ENCODE results near the gene PRKAB2.
"Not testable (repeated sequence)": the region's sequence is repeated elsewhere in the genome, so short reads cannot be mapped to it uniquely, and the experiment has no call there.

The PRKAB2 gene

DNA sequence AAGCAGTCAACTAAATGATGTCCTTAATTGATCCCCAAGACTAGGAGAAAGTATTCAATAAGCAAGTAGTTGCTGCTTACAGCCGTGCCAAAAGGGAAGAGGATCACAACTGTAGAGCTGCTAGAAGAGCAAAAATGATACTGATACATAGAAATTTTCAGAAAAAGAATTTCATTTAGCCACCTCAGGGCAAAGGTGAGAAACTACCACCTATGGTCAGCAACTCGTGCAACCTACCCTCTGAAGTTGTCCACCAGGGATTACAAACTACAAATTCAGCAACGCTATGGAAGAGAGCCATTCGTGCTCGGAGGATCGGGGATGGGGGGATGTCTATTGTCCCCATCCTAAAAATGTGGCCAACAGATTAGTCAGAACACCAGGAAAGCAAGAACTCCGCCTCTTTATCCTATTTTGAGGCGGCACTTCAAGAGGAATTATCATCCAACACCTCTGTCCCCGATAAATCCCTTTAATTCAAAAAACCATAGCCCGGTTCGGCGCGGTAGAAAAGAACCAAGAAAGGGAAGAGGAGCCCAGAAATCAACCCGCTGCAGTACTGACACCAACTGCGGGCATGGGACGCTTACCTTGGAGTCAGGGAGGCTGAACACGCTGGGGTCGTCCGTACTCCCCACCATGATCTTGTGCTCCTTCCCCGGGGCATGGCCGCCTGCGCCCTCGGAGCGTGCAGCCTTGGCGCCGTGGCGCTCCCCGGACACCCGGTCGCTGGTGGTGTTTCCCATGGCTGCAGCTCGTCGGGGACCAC is 687 bp downstream of the PRKAB2 start:
- DNase-seq, result peak in 1 of 2 donors; percentile 2

DNA sequence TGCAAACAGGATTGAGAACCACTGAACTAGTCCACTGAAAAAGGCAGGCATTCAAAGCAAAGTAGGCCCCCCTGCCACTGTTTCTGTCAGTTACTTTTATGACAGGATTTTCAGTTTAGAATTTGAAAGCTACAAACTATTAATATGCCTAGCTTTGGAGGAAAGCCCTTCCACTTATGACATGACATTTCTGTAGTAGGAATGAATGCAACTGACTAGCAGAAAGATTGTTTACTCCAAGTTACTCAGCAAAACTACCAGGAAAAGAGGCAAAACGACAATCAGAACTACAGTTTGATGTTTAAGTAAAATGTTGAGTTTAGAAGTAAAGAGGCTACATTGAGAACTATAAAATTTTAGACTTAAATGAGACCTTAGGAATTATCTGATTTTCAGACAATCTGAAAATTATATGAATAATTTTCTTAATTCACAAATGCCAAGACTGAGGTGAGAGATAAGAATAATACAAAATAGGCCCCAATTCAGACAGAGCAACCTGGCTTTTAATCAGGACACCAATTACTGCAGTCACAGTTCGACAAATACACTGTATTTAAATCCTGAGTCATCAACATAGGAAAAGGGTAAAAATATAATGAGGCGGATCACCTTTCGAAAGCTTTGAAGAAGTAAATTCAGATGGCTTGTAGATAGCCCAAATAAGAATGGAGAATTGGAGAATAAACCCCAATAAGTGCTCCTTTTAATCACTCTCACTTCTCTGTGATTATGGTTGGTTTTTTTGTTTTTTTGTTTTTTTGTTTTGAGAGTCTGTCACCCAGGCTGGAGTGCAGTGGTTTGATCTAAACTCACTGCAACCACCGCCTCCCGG is 2.2 kb downstream of the PRKAB2 start:
- no peak for DNase-seq

DNA sequence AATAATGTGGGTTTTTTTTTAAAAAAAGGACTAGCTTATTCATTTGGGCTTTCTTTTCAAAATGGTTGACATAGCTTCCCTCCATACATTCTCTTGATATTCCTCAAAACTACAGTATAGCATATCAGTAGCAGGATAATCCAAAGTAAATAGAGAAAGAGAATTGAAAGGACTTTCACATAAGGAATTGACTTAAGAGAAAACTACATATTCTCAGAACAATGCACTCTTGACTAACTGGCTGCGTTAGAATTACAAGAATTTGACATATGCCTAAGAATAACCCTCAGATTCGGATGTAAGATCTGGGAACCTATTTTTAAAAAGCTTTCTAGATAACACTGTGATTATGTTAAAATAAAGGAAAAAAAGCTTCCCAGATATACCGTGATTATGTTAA is 3.1 kb downstream of the PRKAB2 start:
- DNase-seq, result no peak

DNA sequence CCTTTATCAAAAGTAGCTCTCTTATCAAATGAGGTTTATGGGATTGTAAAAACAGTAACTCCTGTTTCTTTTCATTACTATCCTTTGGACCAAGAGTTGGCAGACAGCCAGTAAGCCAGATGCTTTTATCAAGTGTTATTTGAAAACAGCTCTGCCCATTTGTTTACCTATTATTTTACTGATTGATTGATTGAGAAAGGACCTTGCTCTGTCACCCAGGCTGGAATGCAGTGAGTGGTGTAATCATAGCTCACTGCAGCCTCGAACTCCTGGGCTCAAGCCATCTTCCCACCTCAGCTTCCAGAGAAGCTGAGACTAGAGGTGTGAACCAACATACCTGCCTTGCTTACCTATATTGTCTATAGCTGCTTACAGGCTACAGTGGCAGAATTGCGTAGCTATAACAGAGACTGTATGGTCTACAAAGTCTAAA is 3.6 kb downstream of the PRKAB2 start:
- no peak for DNase-seq

DNA sequence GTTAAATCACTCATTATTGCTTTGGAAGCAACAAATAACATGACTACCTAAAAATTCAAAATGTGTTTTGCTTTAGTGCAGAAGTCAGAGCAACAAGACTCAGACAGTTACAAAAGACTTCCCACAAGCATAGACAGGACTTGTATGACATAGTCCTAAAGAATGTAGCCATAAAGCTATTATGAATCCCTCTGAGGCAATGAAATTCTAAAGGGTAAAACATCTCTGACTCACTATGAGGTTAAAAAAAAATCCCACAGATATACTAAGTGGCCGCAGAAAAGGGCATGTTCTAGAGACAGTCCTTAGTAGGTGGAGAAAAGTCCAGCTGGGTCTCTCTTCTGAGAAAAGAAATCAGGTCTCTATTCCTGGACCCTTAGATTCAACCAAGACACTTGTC is 4.9 kb downstream of the PRKAB2 start:
- no peak for DNase-seq

DNA sequence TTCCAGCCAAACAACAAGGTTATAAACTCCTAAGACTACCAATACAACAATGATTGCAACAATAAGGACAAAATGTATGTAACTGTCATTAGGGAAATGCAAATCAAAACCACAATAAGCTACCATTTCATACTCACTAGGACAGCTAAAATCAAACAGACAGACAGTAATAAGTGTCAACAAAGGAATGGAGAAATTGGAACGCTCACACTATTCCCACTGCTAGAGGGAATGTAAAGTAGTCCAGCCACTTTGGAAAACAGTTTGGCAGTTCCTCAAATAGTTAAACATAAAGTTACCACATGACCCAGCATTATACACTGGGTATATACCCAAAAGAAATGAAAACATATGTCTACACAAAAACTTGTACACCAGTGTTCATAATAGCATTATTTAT is 9.3 kb downstream of the PRKAB2 start:
- DNase-seq, result no peak

DNA sequence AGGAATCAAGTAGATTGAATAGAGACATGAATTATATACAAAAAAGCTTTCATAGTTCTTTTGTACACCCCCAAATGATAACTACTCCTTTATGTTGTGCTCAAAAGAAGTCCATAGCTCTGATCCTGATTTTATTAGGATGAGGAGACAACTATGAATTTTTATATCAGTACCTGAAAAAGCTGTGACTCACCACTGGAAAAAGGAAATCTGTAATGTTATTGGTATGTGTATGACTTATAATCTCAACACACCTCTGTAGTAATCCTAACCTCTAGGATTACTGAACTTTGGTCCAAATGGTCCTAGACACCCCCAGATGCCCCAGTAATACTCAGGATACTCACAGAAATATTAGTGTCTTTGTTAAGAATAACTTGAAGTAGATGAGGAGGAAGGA is 10.2 kb downstream of the PRKAB2 start:
- DNase-seq, result no peak

DNA sequence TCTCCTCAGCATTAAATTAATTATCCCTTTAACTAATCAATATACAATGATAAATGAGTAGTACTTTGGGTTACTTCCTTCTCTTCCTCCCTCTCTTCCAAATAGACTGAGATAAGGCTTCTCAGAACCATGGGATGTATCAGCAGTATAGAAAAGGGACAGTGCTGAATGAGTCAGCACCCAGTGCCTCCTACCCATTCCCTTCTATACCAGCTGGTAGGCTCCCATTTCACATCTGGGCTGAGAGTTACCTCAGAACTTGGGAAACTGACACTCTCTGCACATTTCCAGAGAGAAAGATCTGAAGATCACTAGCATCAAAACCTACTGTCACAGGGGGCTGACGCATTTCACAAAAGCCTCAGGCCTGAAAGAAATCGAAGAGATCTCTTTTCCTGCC is 15.2 kb downstream of the PRKAB2 start:
- DNase-seq, result peak in 1 of 2 donors; percentile 33

DNA sequence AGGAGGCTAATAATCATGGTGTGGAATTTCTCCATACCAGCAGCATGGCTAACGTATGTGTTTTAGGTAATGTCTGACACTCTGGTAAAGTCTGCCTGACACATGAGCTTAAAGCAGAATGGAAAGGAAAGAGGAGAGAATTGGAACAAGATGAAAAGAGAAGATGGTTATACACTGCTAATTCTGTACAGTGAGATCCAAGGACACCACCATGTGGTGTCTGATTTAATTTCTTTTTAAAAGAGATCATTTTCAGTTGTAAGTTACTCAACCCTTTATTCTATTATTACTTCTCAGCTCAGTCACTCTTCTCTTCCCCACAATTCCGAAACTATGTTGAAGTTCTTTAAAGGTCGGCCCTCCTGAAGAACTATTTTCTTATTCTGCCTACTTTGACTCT is 15.6 kb downstream of the PRKAB2 start:
- no peak for DNase-seq

DNA sequence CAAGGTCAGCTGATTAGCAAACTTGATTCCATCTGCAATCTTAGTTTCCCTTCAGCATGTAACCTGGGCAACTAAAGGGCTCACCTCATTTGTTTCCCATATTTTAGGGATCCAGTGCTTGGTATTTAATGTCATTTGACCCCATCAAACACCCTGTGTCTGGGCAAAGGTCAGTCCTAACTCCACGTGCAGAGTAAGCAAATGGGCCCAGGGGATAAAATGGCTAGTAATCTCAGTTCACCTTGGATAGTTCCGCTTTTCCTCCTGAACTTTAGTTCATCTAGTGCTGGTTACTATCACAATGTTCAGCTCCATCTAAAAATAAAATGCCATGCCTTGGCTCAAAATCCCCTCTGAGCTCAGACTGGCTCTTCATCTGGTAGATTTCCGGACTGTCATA is 19.5 kb downstream of the PRKAB2 start:
- no peak for DNase-seq

DNA sequence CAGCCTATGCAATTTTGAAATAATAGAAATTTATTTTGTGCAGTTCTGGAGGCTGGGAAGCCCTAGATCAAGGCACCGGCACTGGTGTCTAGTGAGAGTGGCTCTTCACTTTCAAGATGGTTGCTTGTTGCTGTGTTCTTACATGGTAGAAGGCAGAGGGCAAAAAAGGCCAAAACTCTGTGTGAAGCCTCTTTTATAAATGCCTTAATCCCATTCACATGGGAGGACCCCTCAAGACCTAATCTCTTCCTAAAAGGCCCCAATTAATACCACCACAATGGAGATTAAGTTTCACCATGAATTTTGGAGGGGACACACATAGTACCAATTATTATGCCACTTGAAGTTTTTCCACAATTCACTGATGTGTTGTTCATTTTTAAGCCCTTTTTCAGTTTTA is 21.0 kb downstream of the PRKAB2 start:
- no peak for DNase-seq

DNA sequence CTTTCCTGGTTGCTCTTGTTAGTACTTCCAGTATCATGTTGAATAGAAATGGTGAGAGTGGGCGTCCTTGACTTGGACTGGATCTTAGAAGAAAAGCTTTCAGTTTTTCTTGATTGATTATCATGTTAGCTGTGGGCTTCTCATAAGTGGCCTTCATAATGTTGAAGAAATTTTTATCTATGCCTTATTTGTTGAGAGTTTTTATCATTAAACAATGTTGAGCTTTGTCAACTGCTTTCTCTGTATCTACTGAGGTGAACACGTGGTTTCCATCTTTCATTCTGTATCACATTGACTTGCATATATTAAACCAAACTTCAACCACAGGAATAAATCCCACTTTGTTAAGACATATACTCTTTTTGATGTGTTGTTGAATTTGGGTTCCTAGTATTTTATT is 29.4 kb downstream of the PRKAB2 start:
- DNase-seq, result no peak

DNA sequence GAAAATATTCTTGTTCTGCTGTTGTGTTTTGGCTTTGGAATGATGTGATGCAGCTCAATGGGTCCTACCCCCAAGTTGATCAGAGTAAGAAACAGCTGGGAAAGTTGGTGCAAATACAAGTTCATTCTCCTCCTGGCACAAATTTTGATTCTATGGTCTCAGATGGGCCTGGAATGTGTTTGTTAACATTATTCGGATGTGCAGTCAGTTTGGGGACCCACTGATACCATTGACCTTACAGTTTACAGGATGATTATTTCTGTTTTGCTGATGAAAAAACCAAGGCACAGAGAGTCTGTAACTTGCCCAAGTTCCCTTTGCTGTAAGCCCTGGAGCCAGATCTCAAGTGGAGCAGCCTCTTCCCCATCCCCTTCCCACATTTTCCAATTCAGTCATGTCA is 41.5 kb downstream of the PRKAB2 start:
- not testable (repeated sequence) for DNase-seq

DNA sequence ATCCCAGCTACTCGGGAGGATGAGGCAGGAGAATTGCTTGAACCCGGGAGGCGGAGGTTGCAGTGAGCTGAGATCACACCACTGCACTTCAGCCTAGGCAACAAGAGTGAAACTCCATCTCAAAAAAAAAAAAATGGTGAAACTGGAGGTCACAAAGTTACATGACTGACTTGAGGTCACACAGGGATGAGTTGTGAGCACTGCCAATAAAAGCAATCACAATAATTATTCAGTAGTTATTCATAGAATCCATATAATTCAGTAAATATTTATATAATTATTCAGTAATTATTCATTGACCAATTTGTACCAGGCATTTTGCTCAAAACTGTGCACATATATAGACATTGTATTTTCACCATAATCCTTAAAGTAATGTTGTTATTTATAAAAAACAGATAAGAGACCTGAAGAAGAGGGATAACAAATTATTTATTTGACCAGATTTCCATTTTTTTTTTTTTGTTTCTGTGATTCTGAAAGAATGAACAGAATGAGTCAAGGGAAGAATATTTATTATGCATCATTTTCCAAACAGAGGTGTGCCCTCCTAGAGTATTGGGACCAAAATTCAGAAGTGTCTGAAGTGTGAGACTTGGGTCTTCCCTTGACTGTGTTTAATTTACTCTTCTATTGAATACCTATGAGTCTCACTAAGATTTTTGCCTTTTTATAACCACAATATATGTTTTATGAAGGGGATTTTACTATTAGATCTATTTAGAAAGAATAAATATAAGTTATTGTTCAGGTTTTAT is 43.0 kb downstream of the PRKAB2 start:
- no peak for DNase-seq

DNA sequence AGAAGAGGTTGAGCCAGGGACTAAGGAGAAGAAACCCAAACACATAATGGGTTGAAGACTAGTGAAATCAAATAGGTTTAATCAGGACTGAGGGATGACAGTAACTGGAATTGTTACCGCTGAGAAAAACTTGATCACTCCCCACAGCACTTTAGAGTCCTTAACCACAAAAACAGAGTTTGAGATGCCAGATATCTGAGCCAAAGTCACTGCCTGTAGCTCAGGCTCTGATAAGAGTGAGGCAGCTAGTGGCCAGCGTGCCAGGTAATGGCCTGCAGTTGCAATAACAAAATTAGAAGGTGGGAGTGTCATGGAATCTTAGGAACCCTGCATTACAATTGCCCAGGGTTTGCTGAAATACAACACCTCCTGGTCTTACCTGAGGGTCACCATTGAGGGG is 48.0 kb downstream of the PRKAB2 start:
- DNase-seq, result no peak

DNA sequence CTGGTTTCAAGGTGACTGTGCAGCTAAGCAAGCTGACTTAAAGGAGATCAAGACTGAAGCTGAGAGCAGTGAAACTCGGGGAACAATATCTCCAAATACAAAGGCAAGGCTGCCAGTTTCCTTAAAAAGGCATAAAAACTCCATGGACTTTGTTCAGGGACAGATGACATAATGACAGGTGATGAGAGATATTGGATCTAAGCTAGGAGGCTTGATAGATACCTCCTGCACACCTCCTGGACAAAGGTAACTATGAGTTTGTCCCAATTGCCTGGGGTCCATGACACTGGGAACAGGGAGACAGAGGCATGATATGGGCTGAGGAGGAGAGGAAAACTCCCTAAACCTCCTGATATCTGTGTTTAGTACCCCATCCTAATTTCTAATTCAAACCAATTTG is 55.2 kb downstream of the PRKAB2 start:
- DNase-seq, result no peak

DNA sequence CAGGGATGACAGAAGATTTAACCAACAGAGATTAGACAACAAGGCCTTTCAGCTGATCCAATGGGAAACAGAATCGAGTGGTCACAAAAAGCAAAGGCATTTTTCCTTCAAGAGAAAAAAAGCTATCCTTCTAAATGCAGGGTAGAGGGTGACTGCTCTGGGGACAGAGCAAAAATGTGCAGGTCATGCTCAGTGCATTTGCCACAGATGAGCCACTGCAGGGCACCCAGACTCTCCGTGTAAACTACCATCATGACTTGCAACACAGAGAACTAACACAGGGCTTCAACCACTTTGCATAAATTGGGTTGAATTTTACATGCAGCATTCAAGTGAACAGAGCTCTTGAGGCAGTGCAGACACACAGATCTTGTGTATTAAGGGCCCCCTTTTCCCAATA is 56.8 kb downstream of the PRKAB2 start:
- DNase-seq, result no peak

DNA sequence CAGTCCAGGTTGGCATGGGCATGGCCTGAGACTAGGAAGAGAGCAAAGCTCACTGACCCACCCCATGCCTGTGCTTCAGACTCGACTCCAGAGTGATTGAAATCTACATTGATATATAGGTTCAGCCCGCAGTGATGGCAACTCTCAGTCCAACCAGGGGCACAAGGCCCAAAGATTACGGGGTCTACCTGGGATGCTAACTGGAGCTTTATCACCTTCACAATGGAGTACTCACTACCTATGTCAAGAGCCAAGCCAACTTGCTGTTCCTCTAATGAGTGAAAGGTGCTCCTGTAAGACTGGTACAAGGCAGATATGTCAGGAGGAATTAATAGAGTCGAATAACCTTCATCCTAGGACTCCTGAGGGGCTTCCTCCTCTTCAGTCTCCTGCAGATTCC is 57.2 kb downstream of the PRKAB2 start:
- DNase-seq, result not testable (repeated sequence)

DNA sequence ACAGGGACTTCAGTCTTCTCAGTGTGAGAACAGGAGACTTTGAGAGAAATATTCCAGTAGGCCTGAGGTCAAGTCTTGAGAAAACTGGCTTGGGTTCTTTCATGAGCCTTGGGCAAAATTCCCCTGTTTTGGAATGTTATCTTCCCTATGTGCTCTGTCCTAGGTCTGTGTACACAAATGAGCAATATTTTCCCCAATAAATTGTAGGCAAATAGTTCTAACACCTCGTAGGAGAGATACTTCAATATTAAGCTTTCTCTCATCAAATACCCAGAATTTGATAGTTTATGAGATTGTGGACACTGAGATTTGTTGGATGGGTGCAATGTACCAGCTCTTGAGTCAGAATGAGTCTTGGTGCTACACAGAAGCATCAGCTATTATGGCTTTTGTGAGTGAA is 57.9 kb downstream of the PRKAB2 start:
- DNase-seq, result not testable (repeated sequence)

DNA sequence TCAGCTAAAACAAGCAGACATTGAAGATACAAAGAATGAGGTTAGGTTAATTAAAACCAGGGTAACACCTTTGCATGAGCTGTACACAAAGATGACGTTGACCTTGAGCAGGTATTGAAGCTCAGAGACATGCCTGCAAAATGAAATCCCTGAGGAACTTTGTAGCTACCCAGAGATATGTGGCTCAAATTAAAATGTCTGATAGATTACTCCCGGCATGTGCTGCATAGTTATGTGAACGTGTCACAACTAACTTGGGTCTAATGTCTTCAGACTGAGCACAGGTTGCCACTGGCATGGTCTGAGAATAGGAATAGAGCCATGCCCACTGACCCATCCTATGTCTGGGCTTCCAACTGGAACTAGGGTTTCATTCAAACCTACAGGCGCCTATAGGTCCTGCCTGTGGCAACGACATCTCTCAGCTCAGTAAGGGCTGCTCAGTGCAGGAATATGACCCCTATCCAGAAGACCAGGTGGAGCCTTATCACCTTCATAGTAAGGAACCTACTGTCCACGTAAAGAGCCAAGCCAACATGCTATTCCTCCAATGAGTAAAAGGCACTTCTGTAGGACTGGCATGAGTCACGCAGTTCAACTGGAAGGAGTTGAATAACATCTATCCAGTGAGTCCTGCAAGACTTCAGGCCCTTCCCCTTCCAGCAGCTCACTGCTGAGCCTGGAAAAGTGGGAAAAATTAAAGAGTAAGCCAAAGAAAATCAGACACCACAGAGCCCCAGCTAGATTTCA is 60.7 kb downstream of the PRKAB2 start:
- DNase-seq, result no peak

DNA sequence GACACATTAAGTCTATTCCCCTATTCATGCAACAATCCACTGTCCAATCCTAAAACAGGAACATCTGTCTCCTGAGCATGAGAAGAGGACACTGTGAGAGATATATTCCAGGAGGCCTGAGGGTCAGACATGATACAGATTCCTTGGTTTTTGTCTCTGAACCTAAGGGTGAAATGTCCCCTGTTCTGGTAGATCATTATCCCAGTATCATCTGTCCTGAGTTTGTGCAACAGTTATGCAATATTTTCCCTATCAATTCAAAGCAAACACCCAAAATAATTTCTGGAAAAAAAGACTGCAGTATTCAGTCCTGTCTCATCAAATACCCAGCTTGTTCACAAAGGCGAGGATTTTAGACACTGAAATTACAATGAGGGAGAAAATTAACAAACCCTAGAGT is 61.4 kb downstream of the PRKAB2 start:
- DNase-seq, result no peak

DNA sequence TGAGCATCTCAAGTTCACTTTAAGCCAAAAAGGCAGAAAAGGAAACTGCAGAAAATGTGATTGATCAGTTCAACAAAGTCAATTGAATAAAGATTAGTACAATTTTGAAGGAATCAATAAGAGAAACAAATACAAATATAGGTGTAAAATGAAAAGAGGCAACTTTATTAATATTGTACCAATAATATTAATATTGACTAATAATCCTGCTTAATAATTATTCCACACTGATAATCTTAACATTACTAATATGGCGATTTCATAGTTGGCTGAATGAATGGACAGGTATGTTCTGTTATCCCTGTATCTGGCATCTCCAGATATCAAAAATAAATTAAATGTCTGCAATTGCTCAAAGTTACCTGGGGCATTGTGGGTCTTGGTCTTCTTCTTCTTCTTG is 61.8 kb downstream of the PRKAB2 start:
- DNase-seq, result no peak

DNA sequence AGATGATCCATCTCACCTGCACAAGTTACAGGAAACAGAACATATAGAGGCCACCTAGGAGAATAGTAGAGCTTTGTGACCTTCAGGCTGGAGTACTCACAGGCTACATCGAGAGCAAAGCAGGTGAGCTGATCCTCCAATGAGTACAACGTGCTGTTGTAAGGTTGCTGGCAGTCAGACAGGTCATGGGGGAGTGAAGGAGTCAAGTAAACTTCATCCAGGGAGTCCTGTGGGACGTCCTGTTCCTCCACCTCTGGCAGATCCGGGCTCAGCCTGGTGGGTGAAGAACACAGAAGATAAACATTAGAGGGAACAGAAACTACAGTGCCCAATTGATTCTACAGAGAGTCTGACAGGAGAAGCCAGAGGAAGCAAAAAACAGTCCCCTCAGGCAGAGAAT is 62.5 kb downstream of the PRKAB2 start:
- no peak for DNase-seq

Data from inflammatory macrophage (primary cell).